ENCODE measurements around the gene HAPSTR1. TPM values are rescaled to one million over a fixed set of nuclear protein-coding genes. Genes with fewer than 3 reads are reported as not detected.

The HAPSTR1 gene
- total RNA-seq, 3 donors from 2014 or later = 55.8 to 69.8 (median 56.0) TPM

- Histone ChIP-seq H3K9me3 (no peaks in the 10 kb centered on the region), H3K4me3 (no peak overlapping the region), H3K36me3 (ENCODE audit: low read depth) (no peaks in the 10 kb centered on the region), H3K4me1 (ENCODE audit: low read depth) (peaks cover 69% of the 10 kb centered on the region)
- intact Hi-C loops (cut with DNase I, micrococcal nuclease) = no loop called here
- ATAC-seq (peak; percentile 62), DNase-seq (peak in 1 of 3 donors; percentile 44)
- no peak for TF ChIP-seq CTCF (IDR thresholded peaks at IDR 0.05)
Observed at GRCh38 chr16:9098377-9099090, 7.1 kb downstream of the HAPSTR1 start.

DNA sequence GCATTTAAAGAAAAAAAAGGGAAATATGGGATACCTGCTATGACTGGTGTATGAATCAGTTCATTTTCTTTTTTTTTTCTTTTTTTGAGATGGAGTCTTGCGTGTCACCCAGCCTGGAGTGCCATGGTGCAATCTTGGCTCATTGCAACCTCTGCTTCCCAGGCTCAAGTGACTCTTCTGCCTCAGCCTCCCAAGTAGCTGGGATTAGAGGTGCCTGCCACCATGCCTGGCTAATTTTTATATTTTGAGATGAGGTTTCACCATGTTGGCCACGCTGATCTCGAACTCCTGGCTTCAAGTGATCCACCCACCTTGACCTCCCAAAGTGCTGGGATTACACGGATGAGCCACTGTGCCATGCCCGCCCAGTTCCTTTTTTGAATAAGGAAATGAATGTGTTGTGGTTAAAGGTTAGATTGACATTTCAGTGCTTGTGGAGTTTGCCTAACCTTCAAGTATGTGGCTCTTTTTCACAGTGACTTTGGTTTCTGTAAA, 7.7 kb downstream of the HAPSTR1 start:
- TF ChIP-seq CTCF (IDR thresholded peaks at IDR 0.05) = no peak
- DNase-seq (peak in 1 of 3 donors; percentile 47), ATAC-seq (peak; percentile 75)
- intact Hi-C loops (cut with DNase I, micrococcal nuclease) = no loop called here
- peaks cover 63% of the 10 kb centered on the region for H3K4me1 ChIP-seq (ENCODE audit: low read depth)
- no peak overlapping the region for H3K4me3 ChIP-seq
- H3K9me3 ChIP-seq = no peaks in the 10 kb centered on the region
- H3K36me3 ChIP-seq (ENCODE audit: low read depth) = no peaks in the 10 kb centered on the region

GRCh38 chr16:9102379-9102778, 10.9 kb downstream of the HAPSTR1 start:
- H3K36me3 ChIP-seq (ENCODE audit: low read depth) = no peaks in the 10 kb centered on the region
- DNase-seq (no peak), ATAC-seq (no peak)
- peaks cover 33% of the 10 kb centered on the region for H3K4me1 ChIP-seq (ENCODE audit: low read depth)
- intact Hi-C loops (cut with DNase I, micrococcal nuclease) = no loop called here
- no peak overlapping the region for H3K4me3 ChIP-seq
- TF ChIP-seq CTCF (IDR thresholded peaks at IDR 0.05) = no peak
- no peaks in the 10 kb centered on the region for H3K9me3 ChIP-seq

DNA sequence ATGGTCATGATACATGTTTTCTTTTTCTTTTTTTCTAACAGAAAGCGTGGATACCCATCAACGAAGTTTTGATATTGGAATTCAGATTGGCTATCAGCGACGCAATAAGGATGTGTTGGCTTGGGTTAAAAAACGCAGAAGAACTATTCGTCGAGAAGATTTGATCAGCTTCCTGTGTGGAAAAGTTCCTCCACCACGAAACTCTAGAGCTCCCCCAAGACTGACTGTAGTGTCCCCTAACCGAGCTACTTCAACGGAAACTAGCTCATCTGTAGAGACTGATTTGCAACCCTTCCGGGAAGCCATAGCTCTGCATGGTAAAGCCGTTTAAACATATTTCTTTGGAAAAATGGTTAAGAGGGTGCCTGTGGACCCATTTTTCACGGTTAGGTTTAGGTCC, 11.5 kb downstream of the HAPSTR1 start:
- intact Hi-C loops (cut with DNase I, micrococcal nuclease) = no loop called here
- H3K4me3 ChIP-seq = no peak overlapping the region
- H3K9me3 ChIP-seq = no peaks in the 10 kb centered on the region
- H3K36me3 ChIP-seq (ENCODE audit: low read depth) = no peaks in the 10 kb centered on the region
- TF ChIP-seq CTCF (IDR thresholded peaks at IDR 0.05) = no peak
- ATAC-seq (no peak), DNase-seq (no peak)
- H3K4me1 ChIP-seq (ENCODE audit: low read depth) = peaks cover 27% of the 10 kb centered on the region

- ATAC-seq (no peak), DNase-seq (no peak)
- H3K4me3 ChIP-seq = no peak overlapping the region
- peaks cover 21% of the 10 kb centered on the region for H3K4me1 ChIP-seq (ENCODE audit: low read depth)
- TF ChIP-seq CTCF (IDR thresholded peaks at IDR 0.05) = no peak
- intact Hi-C loops (cut with DNase I, micrococcal nuclease) = no loop called here
- no peaks in the 10 kb centered on the region for H3K36me3 ChIP-seq (ENCODE audit: low read depth)
- H3K9me3 ChIP-seq = no peaks in the 10 kb centered on the region
Observed at GRCh38 chr16:9103546-9103945, 12.1 kb downstream of the HAPSTR1 start.

All from mucosa of descending colon (tissue), 3 donors.